ENCODE measurements around the gene RDM1.

- TF ChIP-seq CTCF (IDR thresholded peaks at IDR 0.05) (no peak), POLR2A (IDR thresholded peaks at IDR 0.05) (no peak), EP300 (IDR thresholded peaks at IDR 0.05) (no peak)
Measured at GRCh38 chr17:35889241-35889640, 41.3 kb downstream of the RDM1 start.
